Measurements from ENCODE around the gene SNTN.

The SNTN gene

GRCh38 chr3:63617391-63617790, 35.1 kb upstream of the SNTN start:
- DNase-seq (ENCODE audit: extremely low spot score) = no peak
- ChIA-PET POLR2A (no interaction called here), CTCF (interaction anchor here (0.9 kb wide), 1 partner anchor 10 kb away, joined by 3 read pairs; no protein-coding TSS in a partner anchor)
- TF ChIP-seq, protein P1, sequence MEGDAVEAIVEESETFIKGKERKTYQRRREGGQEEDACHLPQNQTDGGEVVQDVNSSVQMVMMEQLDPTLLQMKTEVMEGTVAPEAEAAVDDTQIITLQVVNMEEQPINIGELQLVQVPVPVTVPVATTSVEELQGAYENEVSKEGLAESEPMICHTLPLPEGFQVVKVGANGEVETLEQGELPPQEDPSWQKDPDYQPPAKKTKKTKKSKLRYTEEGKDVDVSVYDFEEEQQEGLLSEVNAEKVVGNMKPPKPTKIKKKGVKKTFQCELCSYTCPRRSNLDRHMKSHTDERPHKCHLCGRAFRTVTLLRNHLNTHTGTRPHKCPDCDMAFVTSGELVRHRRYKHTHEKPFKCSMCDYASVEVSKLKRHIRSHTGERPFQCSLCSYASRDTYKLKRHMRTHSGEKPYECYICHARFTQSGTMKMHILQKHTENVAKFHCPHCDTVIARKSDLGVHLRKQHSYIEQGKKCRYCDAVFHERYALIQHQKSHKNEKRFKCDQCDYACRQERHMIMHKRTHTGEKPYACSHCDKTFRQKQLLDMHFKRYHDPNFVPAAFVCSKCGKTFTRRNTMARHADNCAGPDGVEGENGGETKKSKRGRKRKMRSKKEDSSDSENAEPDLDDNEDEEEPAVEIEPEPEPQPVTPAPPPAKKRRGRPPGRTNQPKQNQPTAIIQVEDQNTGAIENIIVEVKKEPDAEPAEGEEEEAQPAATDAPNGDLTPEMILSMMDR (IDR thresholded peaks at IDR 0.05; ENCODE audit: control extremely low read depth, extremely low read depth, low read depth, missing control alignments) = no peak

DNA sequence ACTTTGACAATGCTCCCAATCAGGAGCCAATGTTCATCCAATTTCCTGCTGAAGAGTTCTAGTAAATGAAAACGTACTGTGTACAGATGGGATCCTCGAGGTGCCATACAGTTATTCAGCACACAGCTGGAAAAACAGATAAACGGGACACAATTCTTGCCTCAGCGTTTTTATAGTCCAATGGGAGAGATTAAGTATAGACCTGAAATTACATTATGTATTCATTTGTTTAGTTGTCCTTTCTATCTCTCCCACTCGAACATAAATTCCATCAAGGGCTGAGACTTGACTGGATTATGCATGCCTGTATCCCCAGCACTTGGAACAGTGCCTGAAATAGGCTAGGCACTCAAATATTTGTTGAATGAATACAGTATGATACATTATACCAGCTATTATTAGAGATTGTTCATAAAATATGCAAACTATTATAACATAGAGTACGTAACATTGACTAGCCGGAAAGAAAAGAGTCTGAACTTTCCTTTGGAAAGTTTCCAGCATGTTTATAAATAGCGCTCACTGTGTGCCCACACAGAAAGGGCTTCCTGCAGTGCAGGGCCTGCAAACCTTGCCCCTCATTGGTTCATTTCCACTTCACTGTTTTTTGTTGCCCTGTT, 27.4 kb upstream of the SNTN start:
- TF ChIP-seq, protein P1 (IDR thresholded peaks at IDR 0.05; ENCODE audit: control extremely low read depth, extremely low read depth, low read depth, missing control alignments) = no peak
- no peak for DNase-seq (ENCODE audit: extremely low spot score)
- POLR2A ChIA-PET = no interaction called here
- CTCF ChIA-PET = interaction anchor here (1.0 kb wide), 1 partner anchor 29 kb away, joined by 3 read pairs; no protein-coding TSS in a partner anchor

- POLR2A ChIA-PET = no interaction called here
- CTCF ChIA-PET = interaction anchor here (1.2 kb wide), 1 partner anchor 13 kb away, joined by 3 read pairs; no protein-coding TSS in a partner anchor
- DNase-seq (ENCODE audit: extremely low spot score) = no peak
- TF ChIP-seq, protein P1 (IDR thresholded peaks at IDR 0.05; ENCODE audit: control extremely low read depth, extremely low read depth, low read depth, missing control alignments) = no peak
Observed at GRCh38 chr3:63631670-63632069, 20.8 kb upstream of the SNTN start.

GRCh38 chr3:63635186-63635585, 17.3 kb upstream of the SNTN start:
- ChIA-PET POLR2A (no interaction called here), CTCF (interaction anchor here (1.2 kb wide), 1 partner anchor 8 kb away, joined by 3 read pairs; no protein-coding TSS in a partner anchor)
- no peak for DNase-seq (ENCODE audit: extremely low spot score)
- TF ChIP-seq, protein P1 (IDR thresholded peaks at IDR 0.05; ENCODE audit: control extremely low read depth, extremely low read depth, low read depth, missing control alignments) = no peak

GRCh38 chr3:63639806-63640205, 12.7 kb upstream of the SNTN start:
- POLR2A ChIA-PET = no interaction called here
- CTCF ChIA-PET = no interaction called here
- DNase-seq (ENCODE audit: extremely low spot score) = no peak
- TF ChIP-seq, protein P1 (IDR thresholded peaks at IDR 0.05; ENCODE audit: control extremely low read depth, extremely low read depth, low read depth, missing control alignments) = no peak

- ChIA-PET POLR2A (no interaction called here), CTCF (no interaction called here)
- DNase-seq (ENCODE audit: extremely low spot score) = no peak
- TF ChIP-seq, protein P1 (IDR thresholded peaks at IDR 0.05; ENCODE audit: control extremely low read depth, extremely low read depth, low read depth, missing control alignments) = no peak
Observed at GRCh38 chr3:63642488-63642887, 10.0 kb upstream of the SNTN start.
